ENCODE measurements around the gene DTD1. TPM values are rescaled to one million over a fixed set of nuclear protein-coding genes. Genes with fewer than 3 reads are reported as not detected.

Gene DTD1
- total and polyA plus RNA-seq, 2 of the 13 experiments (the other 11 are each of a cell fraction or from before 2014, with no cell fraction given), result 41.2 to 79.3 TPM

DNA sequence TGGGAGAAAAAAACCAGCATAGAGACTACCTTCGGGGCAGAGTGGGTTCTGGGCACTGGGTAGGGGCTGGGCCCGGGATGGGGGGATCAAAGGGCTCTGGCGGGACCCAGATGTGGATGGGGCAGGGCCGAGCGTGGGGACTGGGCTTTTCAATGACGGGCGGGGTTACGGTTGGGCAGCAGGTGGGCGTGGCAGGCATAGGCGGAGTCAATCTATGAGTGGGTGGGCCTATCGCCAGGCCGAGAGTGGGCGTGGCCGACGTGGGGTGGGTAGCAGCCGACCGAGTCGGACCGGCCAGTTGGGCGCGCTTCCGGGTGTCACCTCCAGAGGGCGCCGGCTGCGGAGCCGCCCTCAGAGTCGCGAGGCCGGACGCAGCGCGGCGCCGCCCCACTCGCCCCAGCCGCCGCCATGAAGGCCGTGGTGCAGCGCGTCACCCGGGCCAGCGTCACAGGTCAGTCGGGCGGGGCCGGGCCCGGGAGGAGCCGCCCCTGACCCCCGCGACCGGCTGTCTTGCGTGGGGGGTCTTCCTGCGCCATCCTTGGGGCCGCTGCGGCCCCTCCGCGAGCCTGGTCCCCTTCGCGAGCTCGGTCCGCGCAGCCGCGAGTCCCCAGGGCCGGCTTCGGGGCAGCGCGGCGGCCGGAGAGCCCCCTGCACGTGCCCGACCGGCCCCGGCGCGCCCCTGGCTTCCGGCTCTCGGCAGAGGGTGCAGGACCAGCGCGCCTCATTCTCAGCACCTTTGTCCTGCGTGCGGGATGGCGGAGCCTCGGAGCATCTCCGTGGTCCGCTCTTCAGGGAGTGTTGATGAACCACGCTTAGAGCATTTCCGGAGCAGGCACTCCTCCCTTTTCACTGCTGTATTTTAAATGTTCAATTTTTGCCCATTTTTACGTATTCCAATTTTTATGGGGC, at the start of gene DTD1 (continued):
- TF ChIP-seq, protein P1, sequence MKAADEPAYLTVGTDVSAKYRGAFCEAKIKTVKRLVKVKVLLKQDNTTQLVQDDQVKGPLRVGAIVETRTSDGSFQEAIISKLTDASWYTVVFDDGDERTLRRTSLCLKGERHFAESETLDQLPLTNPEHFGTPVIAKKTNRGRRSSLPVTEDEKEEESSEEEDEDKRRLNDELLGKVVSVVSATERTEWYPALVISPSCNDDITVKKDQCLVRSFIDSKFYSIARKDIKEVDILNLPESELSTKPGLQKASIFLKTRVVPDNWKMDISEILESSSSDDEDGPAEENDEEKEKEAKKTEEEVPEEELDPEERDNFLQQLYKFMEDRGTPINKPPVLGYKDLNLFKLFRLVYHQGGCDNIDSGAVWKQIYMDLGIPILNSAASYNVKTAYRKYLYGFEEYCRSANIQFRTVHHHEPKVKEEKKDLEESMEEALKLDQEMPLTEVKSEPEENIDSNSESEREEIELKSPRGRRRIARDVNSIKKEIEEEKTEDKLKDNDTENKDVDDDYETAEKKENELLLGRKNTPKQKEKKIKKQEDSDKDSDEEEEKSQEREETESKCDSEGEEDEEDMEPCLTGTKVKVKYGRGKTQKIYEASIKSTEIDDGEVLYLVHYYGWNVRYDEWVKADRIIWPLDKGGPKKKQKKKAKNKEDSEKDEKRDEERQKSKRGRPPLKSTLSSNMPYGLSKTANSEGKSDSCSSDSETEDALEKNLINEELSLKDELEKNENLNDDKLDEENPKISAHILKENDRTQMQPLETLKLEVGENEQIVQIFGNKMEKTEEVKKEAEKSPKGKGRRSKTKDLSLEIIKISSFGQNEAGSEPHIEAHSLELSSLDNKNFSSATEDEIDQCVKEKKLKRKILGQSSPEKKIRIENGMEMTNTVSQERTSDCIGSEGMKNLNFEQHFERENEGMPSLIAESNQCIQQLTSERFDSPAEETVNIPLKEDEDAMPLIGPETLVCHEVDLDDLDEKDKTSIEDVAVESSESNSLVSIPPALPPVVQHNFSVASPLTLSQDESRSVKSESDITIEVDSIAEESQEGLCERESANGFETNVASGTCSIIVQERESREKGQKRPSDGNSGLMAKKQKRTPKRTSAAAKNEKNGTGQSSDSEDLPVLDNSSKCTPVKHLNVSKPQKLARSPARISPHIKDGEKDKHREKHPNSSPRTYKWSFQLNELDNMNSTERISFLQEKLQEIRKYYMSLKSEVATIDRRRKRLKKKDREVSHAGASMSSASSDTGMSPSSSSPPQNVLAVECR (CRISPR knock-in tag; IDR thresholded peaks at IDR 0.05; ENCODE audit: borderline replicate concordance), result peak; percentile 81
- TF ChIP-seq RNF2 (conservative IDR thresholded peaks at IDR 0.05; ENCODE audit: low read depth), result peak; percentile 96
- TF ChIP-seq SIX1 (CRISPR knock-in tag; IDR thresholded peaks at IDR 0.05; ENCODE audit: borderline replicate concordance), result 0 out of 2 replicates have a peak, but pooled peaks have one; percentile 16
- TF ChIP-seq, protein P2, sequence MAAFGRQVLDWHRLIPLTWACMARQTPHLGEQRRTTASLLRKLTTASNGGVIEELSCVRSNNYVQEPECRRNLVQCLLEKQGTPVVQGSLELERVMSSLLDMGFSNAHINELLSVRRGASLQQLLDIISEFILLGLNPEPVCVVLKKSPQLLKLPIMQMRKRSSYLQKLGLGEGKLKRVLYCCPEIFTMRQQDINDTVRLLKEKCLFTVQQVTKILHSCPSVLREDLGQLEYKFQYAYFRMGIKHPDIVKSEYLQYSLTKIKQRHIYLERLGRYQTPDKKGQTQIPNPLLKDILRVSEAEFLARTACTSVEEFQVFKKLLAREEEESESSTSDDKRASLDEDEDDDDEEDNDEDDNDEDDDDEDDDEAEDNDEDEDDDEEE (CRISPR knock-in tag; IDR thresholded peaks at IDR 0.05), result peak; percentile 71; the same call in 1 of the 2 replicates
- TF ChIP-seq MXI1 (IDR thresholded peaks at IDR 0.05; ENCODE audit: borderline replicate concordance, low read depth, low read length), result peak; percentile 16; the same call in 2 of the 3 replicates
- TF ChIP-seq PAWR (CRISPR knock-in tag; IDR thresholded peaks at IDR 0.05; ENCODE audit: borderline replicate concordance), result no peak
- peak in 1 of 2 experiments; percentile 78; a peak in 2 of 4 replicates for TF ChIP-seq KLF16 (CRISPR knock-in tag; IDR thresholded peaks at IDR 0.05)
- peak; percentile 61 for TF ChIP-seq KAT8 (CRISPR knock-in tag; IDR thresholded peaks at IDR 0.05)
- no peak for TF ChIP-seq ZNF260 (CRISPR knock-in tag; IDR thresholded peaks at IDR 0.05; ENCODE audit: borderline replicate concordance, low read depth)
- no peak for TF ChIP-seq TCF12 (IDR thresholded peaks at IDR 0.05)
- peak; percentile 96 for TF ChIP-seq TCF12 (CRISPR knock-in tag; IDR thresholded peaks at IDR 0.05)
- TF ChIP-seq FOXM1 (CRISPR knock-in tag; IDR thresholded peaks at IDR 0.05), result 0 out of 2 replicates have a peak, but pooled peaks have one; percentile 36
- TF ChIP-seq EEA1 (CRISPR knock-in tag; IDR thresholded peaks at IDR 0.05; ENCODE audit: borderline replicate concordance), result peak; percentile 51; the same call in 1 of the 2 replicates
- TF ChIP-seq TOPORS (CRISPR knock-in tag; IDR thresholded peaks at IDR 0.05), result 0 out of 2 replicates have a peak, but pooled peaks have one; percentile 79
- TF ChIP-seq, protein P3, sequence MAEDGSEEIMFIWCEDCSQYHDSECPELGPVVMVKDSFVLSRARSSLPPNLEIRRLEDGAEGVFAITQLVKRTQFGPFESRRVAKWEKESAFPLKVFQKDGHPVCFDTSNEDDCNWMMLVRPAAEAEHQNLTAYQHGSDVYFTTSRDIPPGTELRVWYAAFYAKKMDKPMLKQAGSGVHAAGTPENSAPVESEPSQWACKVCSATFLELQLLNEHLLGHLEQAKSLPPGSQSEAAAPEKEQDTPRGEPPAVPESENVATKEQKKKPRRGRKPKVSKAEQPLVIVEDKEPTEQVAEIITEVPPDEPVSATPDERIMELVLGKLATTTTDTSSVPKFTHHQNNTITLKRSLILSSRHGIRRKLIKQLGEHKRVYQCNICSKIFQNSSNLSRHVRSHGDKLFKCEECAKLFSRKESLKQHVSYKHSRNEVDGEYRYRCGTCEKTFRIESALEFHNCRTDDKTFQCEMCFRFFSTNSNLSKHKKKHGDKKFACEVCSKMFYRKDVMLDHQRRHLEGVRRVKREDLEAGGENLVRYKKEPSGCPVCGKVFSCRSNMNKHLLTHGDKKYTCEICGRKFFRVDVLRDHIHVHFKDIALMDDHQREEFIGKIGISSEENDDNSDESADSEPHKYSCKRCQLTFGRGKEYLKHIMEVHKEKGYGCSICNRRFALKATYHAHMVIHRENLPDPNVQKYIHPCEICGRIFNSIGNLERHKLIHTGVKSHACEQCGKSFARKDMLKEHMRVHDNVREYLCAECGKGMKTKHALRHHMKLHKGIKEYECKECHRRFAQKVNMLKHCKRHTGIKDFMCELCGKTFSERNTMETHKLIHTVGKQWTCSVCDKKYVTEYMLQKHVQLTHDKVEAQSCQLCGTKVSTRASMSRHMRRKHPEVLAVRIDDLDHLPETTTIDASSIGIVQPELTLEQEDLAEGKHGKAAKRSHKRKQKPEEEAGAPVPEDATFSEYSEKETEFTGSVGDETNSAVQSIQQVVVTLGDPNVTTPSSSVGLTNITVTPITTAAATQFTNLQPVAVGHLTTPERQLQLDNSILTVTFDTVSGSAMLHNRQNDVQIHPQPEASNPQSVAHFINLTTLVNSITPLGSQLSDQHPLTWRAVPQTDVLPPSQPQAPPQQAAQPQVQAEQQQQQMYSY (CRISPR knock-in tag; IDR thresholded peaks at IDR 0.05), result peak; percentile 62; the same call in 1 of the 2 replicates
- peak; percentile 50; the same call in 1 of the 2 replicates for TF ChIP-seq MED13 (CRISPR knock-in tag; IDR thresholded peaks at IDR 0.05)
- TF ChIP-seq, protein P4, sequence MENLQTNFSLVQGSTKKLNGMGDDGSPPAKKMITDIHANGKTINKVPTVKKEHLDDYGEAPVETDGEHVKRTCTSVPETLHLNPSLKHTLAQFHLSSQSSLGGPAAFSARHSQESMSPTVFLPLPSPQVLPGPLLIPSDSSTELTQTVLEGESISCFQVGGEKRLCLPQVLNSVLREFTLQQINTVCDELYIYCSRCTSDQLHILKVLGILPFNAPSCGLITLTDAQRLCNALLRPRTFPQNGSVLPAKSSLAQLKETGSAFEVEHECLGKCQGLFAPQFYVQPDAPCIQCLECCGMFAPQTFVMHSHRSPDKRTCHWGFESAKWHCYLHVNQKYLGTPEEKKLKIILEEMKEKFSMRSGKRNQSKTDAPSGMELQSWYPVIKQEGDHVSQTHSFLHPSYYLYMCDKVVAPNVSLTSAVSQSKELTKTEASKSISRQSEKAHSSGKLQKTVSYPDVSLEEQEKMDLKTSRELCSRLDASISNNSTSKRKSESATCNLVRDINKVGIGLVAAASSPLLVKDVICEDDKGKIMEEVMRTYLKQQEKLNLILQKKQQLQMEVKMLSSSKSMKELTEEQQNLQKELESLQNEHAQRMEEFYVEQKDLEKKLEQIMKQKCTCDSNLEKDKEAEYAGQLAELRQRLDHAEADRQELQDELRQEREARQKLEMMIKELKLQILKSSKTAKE (CRISPR knock-in tag; IDR thresholded peaks at IDR 0.05; ENCODE audit: borderline replicate concordance), result no peak
